ENCODE measurements around the gene PCDHA9. TPM values are rescaled to one million over a fixed set of nuclear protein-coding genes. Genes with fewer than 3 reads are reported as not detected.
A peak's percentile ranks its signal among the peaks of the same experiment; 100 is the strongest.
"Not testable (repeated sequence)": the region's sequence is repeated elsewhere in the genome, so short reads cannot be mapped to it uniquely, and the experiment has no call there.

The PCDHA9 gene
- total and polyA plus RNA-seq, 2 of the 4 experiments (the other 2 are of a cell fraction): under 0.01 TPM; not detected in 1

GRCh38 chr5:140801494-140801841 is 46.7 kb upstream of the PCDHA9 start:
- ATAC-seq (ENCODE audit: low read depth): no peak
- in situ Hi-C loops (cut with MboI; ENCODE audit: low sequenced_read_pairs): no loop called here
- H3K23ac ChIP-seq (ENCODE audit: low read depth, low read length): no peak overlapping the region
- H2AK5ac ChIP-seq (ENCODE audit: low read depth, low read length): no peak overlapping the region
- CTCF ChIA-PET: no interaction called here
- H4K91ac ChIP-seq (ENCODE audit: insufficient read depth, low read depth, low read length): no peak overlapping the region
- no peak overlapping the region for H3K4ac ChIP-seq (ENCODE audit: low read depth, low read length)
- intact Hi-C loops (cut with micrococcal nuclease): no loop called here
- no peak overlapping the region for H4K5ac ChIP-seq (ENCODE audit: low read depth, low read length)
- H2BK5ac ChIP-seq (ENCODE audit: low read depth, low read length, poor library complexity, severe bottlenecking): no peak overlapping the region
- no peak overlapping the region for H2BK120ac ChIP-seq (ENCODE audit: low read depth, low read length)
- WGBS, 2 experiments (ENCODE audit: extremely low coverage in 2 of 2, insufficient read length in 1 of 2): 17% methylated on average over 6 of the region's 16 CpGs; no CpG with 5 or more reads in 1 of the 2 experiments
- H3K9me3 ChIP-seq (ENCODE audit: control insufficient read depth, insufficient read depth, low read length): peaks cover 22% of the 10 kb centered on the region
- H2BK20ac ChIP-seq (ENCODE audit: low read depth, low read length): no peak overlapping the region
- H3K9me1 ChIP-seq (ENCODE audit: insufficient read depth, low read length): no peaks in the 10 kb centered on the region
- H3K14ac ChIP-seq (replicated peaks; ENCODE audit: low read depth, low read length): no peak overlapping the region
- no peak for TF ChIP-seq RCOR1 (IDR thresholded peaks at IDR 0.05; ENCODE audit: insufficient replicate concordance, low read length)
- TF ChIP-seq CTCF (conservative IDR thresholded peaks at IDR 0.05; ENCODE audit: low read depth, low read length): 0 out of 2 replicates have a peak, but pooled peaks have one; percentile 10
- TF ChIP-seq RAD21 (IDR thresholded peaks at IDR 0.05; ENCODE audit: low read length): no peak
- TF ChIP-seq BHLHE40 (IDR thresholded peaks at IDR 0.05; ENCODE audit: low read depth, low read length): no peak
- H3K56ac ChIP-seq (ENCODE audit: extremely low read depth, insufficient read depth, low read length): no peak overlapping the region
- H2BK15ac ChIP-seq (ENCODE audit: low read depth, low read length): no peak overlapping the region
- no peaks in the 10 kb centered on the region for H3K4me1 ChIP-seq (ENCODE audit: control insufficient read depth, insufficient read depth, low read length)
- H3K27ac ChIP-seq (ENCODE audit: insufficient read depth, low read length): no peak overlapping the region
- POLR2A ChIA-PET (ENCODE audit: unreplicated experiment): no interaction called here
- no peak overlapping the region for H2AFZ ChIP-seq (replicated peaks; ENCODE audit: low read length, poor library complexity)
- H3K18ac ChIP-seq (ENCODE audit: low read depth, low read length): no peak overlapping the region
- peak overlapping the region; percentile 50; the same call in 1 of the 2 replicates for H3K4me2 ChIP-seq (ENCODE audit: low read depth, low read length)
- H2AK9ac ChIP-seq (replicated peaks; ENCODE audit: low read depth, low read length, poor library complexity): no peak overlapping the region
- H4K20me1 ChIP-seq (ENCODE audit: insufficient read depth, low read length): no peaks in the 10 kb centered on the region
- no peaks in the 10 kb centered on the region for H3K36me3 ChIP-seq (ENCODE audit: control insufficient read depth, insufficient read depth, low read length)
- DNase-seq: no peak
- peak overlapping the region; percentile 36; the same call in 1 of the 2 replicates for H3K4me3 ChIP-seq (ENCODE audit: insufficient read depth, low read depth, low read length)
- H4K8ac ChIP-seq (ENCODE audit: low read depth in 2 of 2, low read length in 2 of 2): no peak overlapping the region
- no peaks in the 10 kb centered on the region for H3K79me1 ChIP-seq (ENCODE audit: low read depth in 1 of 2, low read length in 2 of 2)
- H3K9ac ChIP-seq (ENCODE audit: low read depth, low read length): no peak overlapping the region
- no peaks in the 10 kb centered on the region for H3K27me3 ChIP-seq (ENCODE audit: control insufficient read depth, insufficient read depth, low read length)
- dilution Hi-C loops (cut with HindIII; ENCODE audit: low sequenced_read_pairs, unreplicated experiment): no loop called here
- BruUV-seq (replicated peaks): no TSS peak

GRCh38 chr5:140802381-140802780 is 45.8 kb upstream of the PCDHA9 start:
- POLR2A ChIA-PET (ENCODE audit: unreplicated experiment); H2BK15ac ChIP-seq (ENCODE audit: low read depth, low read length); H3K36me3 ChIP-seq (ENCODE audit: control insufficient read depth, insufficient read depth, low read length); H3K27ac ChIP-seq (ENCODE audit: insufficient read depth, low read length); CTCF ChIA-PET; H3K14ac ChIP-seq (replicated peaks; ENCODE audit: low read depth, low read length); H4K20me1 ChIP-seq (ENCODE audit: insufficient read depth, low read length); H3K27me3 ChIP-seq (ENCODE audit: control insufficient read depth, insufficient read depth, low read length); BruUV-seq (replicated peaks); H2BK20ac ChIP-seq (ENCODE audit: low read depth, low read length); H3K4me3 ChIP-seq (ENCODE audit: insufficient read depth, low read depth, low read length); H2AK5ac ChIP-seq (ENCODE audit: low read depth, low read length); DNase-seq; H2AK9ac ChIP-seq (replicated peaks; ENCODE audit: low read depth, low read length, poor library complexity); H4K91ac ChIP-seq (ENCODE audit: insufficient read depth, low read depth, low read length); H3K18ac ChIP-seq (ENCODE audit: low read depth, low read length); ATAC-seq (ENCODE audit: low read depth); dilution Hi-C loops (cut with HindIII; ENCODE audit: low sequenced_read_pairs, unreplicated experiment); H2BK5ac ChIP-seq (ENCODE audit: low read depth, low read length, poor library complexity, severe bottlenecking); H3K4ac ChIP-seq (ENCODE audit: low read depth, low read length); H2AFZ ChIP-seq (replicated peaks; ENCODE audit: low read length, poor library complexity); H4K5ac ChIP-seq (ENCODE audit: low read depth, low read length); H3K56ac ChIP-seq (ENCODE audit: extremely low read depth, insufficient read depth, low read length); H3K4me1 ChIP-seq (ENCODE audit: control insufficient read depth, insufficient read depth, low read length); H2BK120ac ChIP-seq (ENCODE audit: low read depth, low read length); H3K9ac ChIP-seq (ENCODE audit: low read depth, low read length); intact Hi-C loops (cut with micrococcal nuclease); H3K23ac ChIP-seq (ENCODE audit: low read depth, low read length); H3K4me2 ChIP-seq (ENCODE audit: low read depth, low read length); H3K9me1 ChIP-seq (ENCODE audit: insufficient read depth, low read length); in situ Hi-C loops (cut with MboI; ENCODE audit: low sequenced_read_pairs); H4K8ac ChIP-seq (ENCODE audit: low read depth in 2 of 2, low read length in 2 of 2); H3K79me1 ChIP-seq (ENCODE audit: low read depth in 1 of 2, low read length in 2 of 2): not testable (repeated sequence)
- WGBS, 2 experiments (ENCODE audit: extremely low coverage in 2 of 2, insufficient read length in 1 of 2): 59% methylated on average over 32 of the region's 45 CpGs; no CpG with 5 or more reads in 1 of the 2 experiments
- peaks cover 17% of the 10 kb centered on the region for H3K9me3 ChIP-seq (ENCODE audit: control insufficient read depth, insufficient read depth, low read length)
